Esophagus muscularis mucosa (tissue), 4 donors: ENCODE results near the gene MAMLD1.

Source experiments
- EP300 ChIP-seq: sonication (generic); formaldehyde crosslinking; IDR thresholded peaks from one replicate; pipeline ENCODE4 v1.6.1; 2017; ENCODE audit warnings: antibody characterized with exemption
- POLR2A ChIP-seq: fragments of 450-650 bp; IDR thresholded peaks from one replicate; pipeline ENCODE4 v1.6.1; 2017; ENCODE audit warnings: antibody characterized with exemption, moderate library complexity, mild to moderate bottlenecking, low read depth
- TF ChIP-seq, protein P1 (sequence below), 3 experiments: fragments of 200-600 bp in 2 of 3; fragments of 450-650 bp in 1 of 3; sonication (generic) in 2 of 3; IDR thresholded peaks; one replicate each; pipeline ENCODE4 v1.5.1; 2017 to 2019; ENCODE audit warnings: antibody characterized with exemption in 3 of 3, mild to moderate bottlenecking in 2 of 3, moderate library complexity in 1 of 3

DNA sequence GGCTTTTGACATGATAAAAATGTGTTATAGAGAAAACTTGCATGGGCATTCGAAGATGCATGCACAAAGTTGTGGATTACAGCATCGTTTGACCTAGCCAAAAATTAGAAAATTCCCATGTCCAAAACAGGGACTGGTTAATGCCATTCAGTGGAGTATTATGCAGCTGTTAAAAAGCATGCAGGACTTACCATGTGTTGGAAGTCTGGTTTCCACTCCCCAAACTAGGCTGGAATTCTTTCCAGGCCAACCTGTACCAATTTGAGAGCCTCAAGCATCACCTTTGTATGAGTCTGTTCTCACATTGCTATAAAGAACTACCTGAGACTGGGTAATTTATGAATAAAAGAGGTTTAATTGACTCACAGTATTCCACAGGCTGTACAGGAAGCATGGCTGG is 159.4 kb downstream of the MAMLD1 start:
- TF ChIP-seq POLR2A, result no peak
- TF ChIP-seq, protein P1, sequence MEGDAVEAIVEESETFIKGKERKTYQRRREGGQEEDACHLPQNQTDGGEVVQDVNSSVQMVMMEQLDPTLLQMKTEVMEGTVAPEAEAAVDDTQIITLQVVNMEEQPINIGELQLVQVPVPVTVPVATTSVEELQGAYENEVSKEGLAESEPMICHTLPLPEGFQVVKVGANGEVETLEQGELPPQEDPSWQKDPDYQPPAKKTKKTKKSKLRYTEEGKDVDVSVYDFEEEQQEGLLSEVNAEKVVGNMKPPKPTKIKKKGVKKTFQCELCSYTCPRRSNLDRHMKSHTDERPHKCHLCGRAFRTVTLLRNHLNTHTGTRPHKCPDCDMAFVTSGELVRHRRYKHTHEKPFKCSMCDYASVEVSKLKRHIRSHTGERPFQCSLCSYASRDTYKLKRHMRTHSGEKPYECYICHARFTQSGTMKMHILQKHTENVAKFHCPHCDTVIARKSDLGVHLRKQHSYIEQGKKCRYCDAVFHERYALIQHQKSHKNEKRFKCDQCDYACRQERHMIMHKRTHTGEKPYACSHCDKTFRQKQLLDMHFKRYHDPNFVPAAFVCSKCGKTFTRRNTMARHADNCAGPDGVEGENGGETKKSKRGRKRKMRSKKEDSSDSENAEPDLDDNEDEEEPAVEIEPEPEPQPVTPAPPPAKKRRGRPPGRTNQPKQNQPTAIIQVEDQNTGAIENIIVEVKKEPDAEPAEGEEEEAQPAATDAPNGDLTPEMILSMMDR (IDR thresholded peaks at IDR 0.05), result no peak
- TF ChIP-seq EP300, result no peak
